IMR-90 (cell line): Measurements from ENCODE around the gene NOTCH2. TPM values are rescaled to one million over a fixed set of nuclear protein-coding genes. Genes with fewer than 3 reads are reported as not detected.

Source experiments
- ATAC-seq: fragments of 200-7000 bp; cut with Tn5 transposase; 2 replicates; pipeline ENCODE4 v1.9.1; 2020; ENCODE audit warnings: low read depth, mild to moderate bottlenecking, moderate library complexity
- BruUV-seq: library from RNA; stranded (reverse); fragments of 400-500 nt; replicated peaks from 2 replicates; lab custom pipeline; 2021; lab: Mats Ljungman, UMichigan
- CTCF ChIA-PET: fragments of 300-600 bp; formaldehyde crosslinking; extraction: SDS; loops from one replicate; lab custom pipeline; 2021; ENCODE audit warnings: antibody characterized with exemption; lab: Yijun Ruan, JAX
- POLR2A ChIA-PET: fragments of 300-600 bp; sonication (Branson Sonifier 250); formaldehyde crosslinking; loops from one replicate; lab custom pipeline; 2022; ENCODE audit warnings: antibody characterized with exemption; ENCODE audit not compliant: unreplicated experiment; lab: Charles Lee
- DNase-seq: peaks from one replicate; pipeline ENCODE4 v3.0.0; 2013
- H2AFZ ChIP-seq: replicated peaks from 2 replicates; pipeline ENCODE3; 2013; ENCODE audit warnings: low read length, mild to moderate bottlenecking; ENCODE audit not compliant: poor library complexity
- H2AK5ac ChIP-seq: 2 replicates; pipeline ENCODE4 v1.6.1; 2013; ENCODE audit warnings: low read depth, low read length, inconsistent platforms
- H2AK9ac ChIP-seq: replicated peaks from 2 replicates; pipeline ENCODE3; 2013; ENCODE audit warnings: mild to moderate bottlenecking, low read depth, low read length, moderate library complexity; ENCODE audit not compliant: poor library complexity
- H2BK120ac ChIP-seq: 2 replicates; pipeline ENCODE4 v1.6.1; 2013; ENCODE audit warnings: low read depth, low read length, inconsistent platforms
- H2BK15ac ChIP-seq: 3 replicates; pipeline ENCODE4 v1.6.1; 2013; ENCODE audit warnings: low read depth, low read length, inconsistent platforms
- H2BK20ac ChIP-seq: 2 replicates; pipeline ENCODE4 v1.6.1; 2013; ENCODE audit warnings: low read depth, mild to moderate bottlenecking, inconsistent platforms, low read length, moderate library complexity
- H2BK5ac ChIP-seq: 2 replicates; pipeline ENCODE4 v1.6.1; 2013; ENCODE audit warnings: mild to moderate bottlenecking, low read depth, low read length, inconsistent platforms; ENCODE audit not compliant: poor library complexity, severe bottlenecking
- H3K14ac ChIP-seq: replicated peaks from 2 replicates; pipeline ENCODE4 v1.6.1; 2013; ENCODE audit warnings: low read depth, low read length, inconsistent platforms
- H3K18ac ChIP-seq: 2 replicates; pipeline ENCODE4 v1.6.1; 2013; ENCODE audit warnings: low read depth, low read length, control low read depth
- H3K23ac ChIP-seq: 2 replicates; pipeline ENCODE4 v1.6.1; 2013; ENCODE audit warnings: low read depth, low read length, inconsistent platforms
- H3K27ac ChIP-seq: 2 replicates; pipeline ENCODE4 v1.5.1; 2013; ENCODE audit warnings: mild to moderate bottlenecking, control low read depth, low read length; ENCODE audit not compliant: insufficient read depth
- H3K27me3 ChIP-seq: 2 replicates; pipeline ENCODE4 v1.6.1; 2013; ENCODE audit warnings: low read length; ENCODE audit not compliant: control insufficient read depth, insufficient read depth
- H3K36me3 ChIP-seq: 2 replicates; pipeline ENCODE4 v1.6.1; 2013; ENCODE audit warnings: low read length, mixed read lengths; ENCODE audit not compliant: control insufficient read depth, insufficient read depth
- H3K4ac ChIP-seq: 2 replicates; pipeline ENCODE4 v1.6.1; 2013; ENCODE audit warnings: low read depth, low read length, inconsistent platforms
- H3K4me1 ChIP-seq: 2 replicates; pipeline ENCODE4 v1.6.1; 2013; ENCODE audit warnings: low read length, mixed read lengths; ENCODE audit not compliant: control insufficient read depth, insufficient read depth
- H3K4me2 ChIP-seq: 2 replicates; pipeline ENCODE4 v1.6.1; 2013; ENCODE audit warnings: low read depth, mild to moderate bottlenecking, control low read depth, low read length, moderate library complexity
- H3K4me3 ChIP-seq: 2 replicates; pipeline ENCODE4 v1.5.1; 2013; ENCODE audit warnings: low read depth, mild to moderate bottlenecking, control low read depth, low read length, moderate library complexity; ENCODE audit not compliant: insufficient read depth
- H3K56ac ChIP-seq: 2 replicates; pipeline ENCODE4 v1.6.1; 2013; ENCODE audit warnings: low read length, inconsistent platforms; ENCODE audit not compliant: insufficient read depth; ENCODE audit errors: extremely low read depth
- H3K79me1 ChIP-seq, 2 experiments: 2 replicates each; pipeline ENCODE4 v1.6.1; 2013; ENCODE audit warnings: low read length in 2 of 2, inconsistent platforms in 1 of 2, low read depth in 1 of 2
- H3K9ac ChIP-seq: 2 replicates; pipeline ENCODE4 v1.6.1; 2013; ENCODE audit warnings: low read depth, low read length, control low read depth
- H3K9me1 ChIP-seq: 2 replicates; pipeline ENCODE4 v1.6.1; 2013; ENCODE audit warnings: low read length, inconsistent platforms; ENCODE audit not compliant: insufficient read depth
- H3K9me3 ChIP-seq: 2 replicates; pipeline ENCODE4 v1.6.1; 2013; ENCODE audit warnings: low read length; ENCODE audit not compliant: control insufficient read depth, insufficient read depth
- H4K20me1 ChIP-seq: 2 replicates; pipeline ENCODE4 v1.6.1; 2013; ENCODE audit warnings: low read length, inconsistent platforms; ENCODE audit not compliant: insufficient read depth
- H4K5ac ChIP-seq: 2 replicates; pipeline ENCODE4 v1.6.1; 2013; ENCODE audit warnings: mild to moderate bottlenecking, low read depth, low read length, control low read depth
- H4K8ac ChIP-seq, 2 experiments: 2 replicates each; pipeline ENCODE4 v1.6.1; 2013; ENCODE audit warnings: low read depth in 2 of 2, low read length in 2 of 2, control low read depth in 1 of 2, inconsistent platforms in 1 of 2
- H4K91ac ChIP-seq: 2 replicates; pipeline ENCODE4 v1.6.1; 2013; ENCODE audit warnings: low read depth, low read length, inconsistent platforms; ENCODE audit not compliant: insufficient read depth
- BHLHE40 ChIP-seq: fragments of 150-350 bp; IDR thresholded peaks from 2 replicates; pipeline ENCODE4 v1.6.1; 2016; ENCODE audit warnings: mild to moderate bottlenecking, low read depth, low read length
- CEBPB ChIP-seq: IDR thresholded peaks from 2 replicates; pipeline ENCODE4 v1.6.1; 2012; ENCODE audit warnings: low read depth, low read length, improper control_type of control experiment
- CHD1 ChIP-seq: IDR thresholded peaks from 2 replicates; pipeline ENCODE4 v1.6.1; 2012; ENCODE audit warnings: low read depth, low read length, improper control_type of control experiment
- ELK1 ChIP-seq: fragments of 150-350 bp; IDR thresholded peaks from 2 replicates; pipeline ENCODE4 v1.6.1; 2016; ENCODE audit warnings: low read depth, mild to moderate bottlenecking, low read length, moderate library complexity, borderline replicate concordance
- FOS ChIP-seq: fragments of 150-350 bp; IDR thresholded peaks from 2 replicates; pipeline ENCODE4 v1.6.1; 2016; ENCODE audit warnings: low read depth, low read length
- MXI1 ChIP-seq: IDR thresholded peaks from 2 replicates; pipeline ENCODE4 v1.6.1; 2012; ENCODE audit warnings: low read depth, mild to moderate bottlenecking, low read length, moderate library complexity, borderline replicate concordance
- POLR2A ChIP-seq: IDR thresholded peaks from 2 replicates; pipeline ENCODE4 v1.6.1; 2012; ENCODE audit warnings: mild to moderate bottlenecking, low read depth, low read length
- RAD21 ChIP-seq: IDR thresholded peaks from 2 replicates; pipeline ENCODE4 v1.6.1; 2012; ENCODE audit warnings: low read length, improper control_type of control experiment
- RCOR1 ChIP-seq: IDR thresholded peaks from 2 replicates; pipeline ENCODE4 v1.6.1; 2012; ENCODE audit warnings: mild to moderate bottlenecking, low read length, improper control_type of control experiment; ENCODE audit not compliant: insufficient replicate concordance
- RFX5 ChIP-seq: IDR thresholded peaks from 2 replicates; pipeline ENCODE4 v1.8.0; 2012; ENCODE audit warnings: low read depth, mild to moderate bottlenecking, low read length, moderate library complexity
- SMC3 ChIP-seq: fragments of 150-350 bp; IDR thresholded peaks from 2 replicates; pipeline ENCODE4 v1.6.1; 2016; ENCODE audit warnings: low read depth, mild to moderate bottlenecking, antibody characterized with exemption, low read length, moderate library complexity
- USF2 ChIP-seq: fragments of 150-350 bp; IDR thresholded peaks from 2 replicates; pipeline ENCODE4 v1.6.1; 2017; ENCODE audit warnings: mild to moderate bottlenecking, antibody characterized with exemption, low read length, low read depth
- WGBS, 2 experiments: methylation state at CpG; one replicate each; pipeline versions ENCODE4 v1.1.5 to v1.1.7; 2013; ENCODE audit warnings: missing lambda C conversion rate in 2 of 2; ENCODE audit not compliant: insufficient read length in 1 of 2; ENCODE audit errors: extremely low coverage in 2 of 2; 5-methylcytosine and 5-hydroxymethylcytosine counted together
- dilution Hi-C: fragments of 300-500 bp; cut with HindIII; formaldehyde crosslinking; loops from one replicate; pipeline ENCODE4 v1.14.3; 2018; ENCODE audit warnings: low sequenced_read_pairs; ENCODE audit not compliant: unreplicated experiment
- in situ Hi-C: fragments of 300-500 bp; cut with MboI; formaldehyde crosslinking; loops from 3 replicates; pipeline ENCODE4 v1.14.3; 2019; ENCODE audit warnings: low sequenced_read_pairs, inconsistent platforms, mixed read lengths
- intact Hi-C: fragments of 100-400 bp; cut with micrococcal nuclease; formaldehyde crosslinking; loops from 2 replicates; pipeline ENCODE4 v1.10.0; 2022
- polyA plus RNA-seq, 3 experiments: library from polyadenylated mRNA; depleted of rRNA; stranded (reverse); fragments of >200 nt; gene quantifications; 2 replicates each; pipeline ENCODE4 v1.2.3, GENCODE V29; 2012; ENCODE audit warnings: low replicate concordance in 1 of 3
- total RNA-seq: library from RNA; depleted of rRNA; stranded (reverse); fragments of >200 nt; gene quantifications from 2 replicates; pipeline ENCODE4 v1.2.3, GENCODE V29; 2012

The NOTCH2 gene
- total and polyA plus RNA-seq, 2 of the 4 experiments (the other 2 are of a cell fraction): 40.4 to 131 TPM

GRCh38 chr1:119878171-119878570 is 191.3 kb downstream of the NOTCH2 start (continued):
- TF ChIP-seq RFX5: no peak
- no peak for TF ChIP-seq RCOR1
- no peak for TF ChIP-seq MXI1
- no peak for TF ChIP-seq POLR2A
- TF ChIP-seq CHD1: no peak
- TF ChIP-seq SMC3: no peak

GRCh38 chr1:119874186-119874585 is 195.3 kb downstream of the NOTCH2 start:
- DNase-seq: no peak
- Histone ChIP-seq H3K4me1 (peaks cover 8% of the 10 kb centered on the region; the same call in 1 of the 2 replicates), H3K9me3 (no peaks in the 10 kb centered on the region), H3K23ac (no peak overlapping the region), H3K18ac (peak overlapping the region; percentile 20; the same call in 1 of the 2 replicates), H2BK5ac (no peak overlapping the region), H2AK5ac (no peak overlapping the region; the same call in 1 of the 2 replicates), H4K20me1 (no peaks in the 10 kb centered on the region), H4K91ac (0 out of 2 replicates have a peak overlapping the region, but pooled peaks have one; percentile 5), H3K4me3 (no peak overlapping the region), H3K4ac (no peak overlapping the region), H3K14ac (peak overlapping the region; percentile 33; the same call in 1 of the 2 replicates), H3K79me1 (no peaks in the 10 kb centered on the region), H3K9ac (no peak overlapping the region), H3K9me1 (peaks cover 3% of the 10 kb centered on the region; the same call in 1 of the 2 replicates), H2BK15ac (0 out of 3 replicates have a peak overlapping the region, but pooled peaks have one; percentile 65), H3K36me3 (no peaks in the 10 kb centered on the region), H4K8ac (no peak overlapping the region), H2AK9ac (no peak overlapping the region), H4K5ac (no peak overlapping the region), H2BK20ac (0 out of 2 replicates have a peak overlapping the region, but pooled peaks have one; percentile 3), H2BK120ac (no peak overlapping the region), H2AFZ (peak overlapping the region; percentile 37), H3K56ac (no peak overlapping the region), H3K27me3 (no peaks in the 10 kb centered on the region), H3K27ac (no peak overlapping the region), H3K4me2 (no peak overlapping the region)
- dilution Hi-C loops: no loop called here
- in situ Hi-C loops: no loop called here
- intact Hi-C loops: loop anchor here (10.0 kb wide), 2 partner anchors 71 to 271 kb away; no protein-coding TSS in a partner anchor
- CTCF ChIA-PET: interaction anchor here (1.0 to 1.2 kb wide), 2 partner anchors 10 to 74 kb away, joined by 3 to 6 read pairs; no protein-coding TSS in a partner anchor
- ATAC-seq: no peak
- no CpG with 5 or more reads among the region's 2 CpGs for WGBS, 2 experiments
- TF ChIP-seq CEBPB (no peak), ELK1 (no peak), RFX5 (no peak), FOS (no peak), SMC3 (no peak), CHD1 (no peak), RAD21 (no peak), MXI1 (no peak), BHLHE40 (no peak), USF2 (no peak)
- no TSS peak for BruUV-seq
- POLR2A ChIA-PET: no interaction called here
